Measurements from ENCODE around the gene HPDL.

The HPDL gene

GRCh38 chr1:45325851-45326506 is 716 bp upstream of the HPDL start:
- no peak for DNase-seq (ENCODE audit: extremely low read depth, low read depth)
- TF ChIP-seq CTCF (IDR thresholded peaks at IDR 0.05; ENCODE audit: low read depth, low read length): no peak

- DNase-seq (ENCODE audit: extremely low read depth, low read depth): no peak
- TF ChIP-seq CTCF (IDR thresholded peaks at IDR 0.05; ENCODE audit: low read depth, low read length): no peak
These were observed 1.2 kb downstream of the HPDL start for GRCh38 chr1:45327644-45328515.

- TF ChIP-seq CTCF (IDR thresholded peaks at IDR 0.05; ENCODE audit: low read depth, low read length): no peak
- no peak for DNase-seq (ENCODE audit: extremely low read depth, low read depth)
These were observed 2.0 kb downstream of the HPDL start for GRCh38 chr1:45328680-45329079.

- no peak for DNase-seq (ENCODE audit: extremely low read depth, low read depth)
These were observed 2.8 kb downstream of the HPDL start for GRCh38 chr1:45329445-45329844.

GRCh38 chr1:45331436-45332345 is 5.0 kb downstream of the HPDL start:
- DNase-seq (ENCODE audit: extremely low read depth, low read depth): no peak
- TF ChIP-seq CTCF (IDR thresholded peaks at IDR 0.05; ENCODE audit: low read depth, low read length): no peak

More at GRCh38 chr1:45329445-45329844, 2.8 kb downstream of the HPDL start:
- no peak for TF ChIP-seq CTCF (IDR thresholded peaks at IDR 0.05; ENCODE audit: low read depth, low read length)

GRCh38 chr1:45332346-45332720 is 5.6 kb downstream of the HPDL start:
- no peak for TF ChIP-seq CTCF (IDR thresholded peaks at IDR 0.05; ENCODE audit: low read depth, low read length)
- no peak for DNase-seq (ENCODE audit: extremely low read depth, low read depth)

All from AG09319 (cell line).